ENCODE measurements around the gene FOXL3.
"Not testable (repeated sequence)": the region's sequence is repeated elsewhere in the genome, so short reads cannot be mapped to it uniquely, and the experiment has no call there.

DNA sequence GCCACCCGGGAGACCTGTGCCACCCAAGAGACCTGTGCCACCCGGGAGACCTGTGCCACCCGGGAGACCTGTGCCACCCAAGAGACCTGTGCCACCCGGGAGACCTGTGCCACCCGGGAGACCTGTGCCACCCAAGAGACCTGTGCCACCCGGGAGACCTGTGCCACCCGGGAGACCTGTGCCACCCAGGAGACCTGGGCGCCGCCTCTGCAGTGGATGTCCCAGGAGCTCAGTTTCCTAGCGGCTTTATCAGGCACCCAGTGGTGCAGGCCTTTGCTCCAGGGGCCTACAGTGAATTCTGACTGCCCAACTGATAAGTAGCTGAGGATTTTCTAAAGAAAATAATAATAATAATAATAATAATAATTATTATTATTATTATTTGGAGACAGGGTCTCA lies 46.4 kb upstream of the FOXL3 start:
- not testable (repeated sequence) for TF ChIP-seq POLR2A, POLR2AphosphoS5 (IDR thresholded peaks at IDR 0.05)

Measured in breast epithelium (tissue), 3 donors.